Endothelial cell of umbilical vein (primary cell): ENCODE measurements around the gene DPP6. TPM values are rescaled to one million over a fixed set of nuclear protein-coding genes. Genes with fewer than 3 reads are reported as not detected.

Experiments
- BruUV-seq: library from RNA; stranded (reverse); fragments of 400-500 nt; replicated peaks from 2 replicates; lab custom pipeline; 2021; lab: Mats Ljungman, UMichigan
- CTCF ChIA-PET: fragments of 300-600, 350-600 bp; sonication (Branson Sonifier 250); formaldehyde crosslinking; loops from one replicate; lab custom pipeline; 2021; ENCODE audit warnings: antibody characterized with exemption, inconsistent platforms; lab: Charles Lee
- POLR2A ChIA-PET: fragments of 300-600, 350-600 bp; sonication (Branson Sonifier 250); formaldehyde crosslinking; loops from one replicate; lab custom pipeline; 2021; ENCODE audit warnings: antibody characterized with exemption, inconsistent platforms; lab: Charles Lee
- DNase-seq: peaks from one replicate; pipeline ENCODE4 v3.0.0-alpha.2; 2011; ENCODE audit warnings: low read depth, low spot score
- FAIRE-seq: peaks from 2 replicates; lab custom pipeline; 2011; peaks lifted over from hg19 to GRCh38; lab: Jason Lieb, UNC
- H2AFZ ChIP-seq: 2 replicates; pipeline ENCODE4 v1.6.0; 2012; ENCODE audit warnings: low read depth, low read length, control low read depth, inconsistent platforms
- H3K27ac ChIP-seq: 2 replicates; pipeline ENCODE4 v1.5.1; 2011; ENCODE audit warnings: low read depth, mild to moderate bottlenecking, control low read depth, low read length, moderate library complexity; ENCODE audit not compliant: insufficient read depth
- H3K27me3 ChIP-seq, 2 experiments: 2 replicates each; pipeline versions ENCODE4 v1.6.0 to v1.6.1; 2011; ENCODE audit warnings: low read length in 2 of 2, mixed read lengths in 1 of 2; ENCODE audit not compliant: control insufficient read depth in 2 of 2, insufficient read depth in 2 of 2
- H3K36me3 ChIP-seq, 2 experiments: 2 replicates in 1 of 2; 3 replicates in 1 of 2; pipeline ENCODE4 v1.5.1; 2011; ENCODE audit warnings: low read length in 2 of 2, mild to moderate bottlenecking in 1 of 2, moderate library complexity in 1 of 2; ENCODE audit not compliant: control insufficient read depth in 2 of 2, insufficient read depth in 2 of 2; ENCODE audit errors: extremely low read depth in 1 of 2
- H3K4me1 ChIP-seq: 3 replicates; pipeline ENCODE4 v1.5.1; 2011; ENCODE audit warnings: mild to moderate bottlenecking, low read length; ENCODE audit not compliant: control insufficient read depth, insufficient read depth; ENCODE audit errors: extremely low read depth
- H3K4me2 ChIP-seq: 2 replicates; pipeline ENCODE4 v1.6.1; 2011; ENCODE audit warnings: low read length, control low read depth, mixed read lengths; ENCODE audit not compliant: insufficient read depth
- H3K4me3 ChIP-seq, 3 experiments: fragments of 200-600 bp in 1 of 3; sonication (generic), shearing (Covaris generic) in 1 of 3; replicated peaks in 1 of 3; 2 replicates each; pipeline ENCODE4 v1.5.1; 2011 to 2016; ENCODE audit warnings: control low read depth in 3 of 3, low read length in 3 of 3, mild to moderate bottlenecking in 2 of 3, inconsistent platforms in 1 of 3, low read depth in 1 of 3, moderate library complexity in 1 of 3; ENCODE audit not compliant: insufficient read depth in 1 of 3
- H3K79me2 ChIP-seq: 2 replicates; pipeline ENCODE4 v1.6.0; 2012; ENCODE audit warnings: low read length, inconsistent platforms; ENCODE audit not compliant: control insufficient read depth, insufficient read depth
- H3K9ac ChIP-seq: replicated peaks from 2 replicates; pipeline ENCODE3; 2011; ENCODE audit warnings: low read length, control low read depth; ENCODE audit not compliant: insufficient read depth; ENCODE audit errors: extremely low read depth
- H3K9me1 ChIP-seq: replicated peaks from 3 replicates; pipeline ENCODE4 v1.6.0; 2011; ENCODE audit warnings: mild to moderate bottlenecking, low read length; ENCODE audit not compliant: control insufficient read depth, insufficient read depth; ENCODE audit errors: extremely low read depth
- H3K9me3 ChIP-seq: replicated peaks from 2 replicates; pipeline ENCODE4 v1.5.1; 2012; ENCODE audit warnings: low read length, inconsistent platforms; ENCODE audit not compliant: control insufficient read depth, insufficient read depth
- H4K20me1 ChIP-seq: replicated peaks from 2 replicates; pipeline ENCODE3; 2011; ENCODE audit warnings: mild to moderate bottlenecking, low read length; ENCODE audit not compliant: control insufficient read depth, insufficient read depth; ENCODE audit errors: extremely low read depth
- CTCF ChIP-seq, 2 donors: IDR thresholded peaks; 1 replicate in 1 of 2; 2 replicates in 1 of 2; pipeline ENCODE4 v1.5.1; 2011; ENCODE audit warnings: low read length in 2 of 2, mild to moderate bottlenecking in 2 of 2, moderate library complexity in 2 of 2, control low read depth in 1 of 2, inconsistent platforms in 1 of 2, low read depth in 1 of 2; ENCODE audit not compliant: insufficient read depth in 1 of 2; ENCODE audit errors: extremely low read depth in 1 of 2
- EZH2 ChIP-seq: IDR thresholded peaks from 2 replicates; pipeline ENCODE4 v1.6.1; 2012; ENCODE audit warnings: borderline replicate concordance, low read depth, mild to moderate bottlenecking, moderate library complexity, low read length, inconsistent platforms; ENCODE audit not compliant: severe bottlenecking
- FOS ChIP-seq: IDR thresholded peaks from 2 replicates; pipeline ENCODE4 v1.6.1; 2011; ENCODE audit warnings: mild to moderate bottlenecking, low read length, moderate library complexity, borderline replicate concordance; ENCODE audit not compliant: insufficient read depth
- GATA2 ChIP-seq: IDR thresholded peaks from 2 replicates; pipeline ENCODE4 v1.7.0; 2011; ENCODE audit warnings: low read depth, mild to moderate bottlenecking, moderate library complexity, mixed read lengths, low read length; ENCODE audit not compliant: insufficient read length, insufficient read depth
- JUN ChIP-seq: IDR thresholded peaks from 2 replicates; pipeline ENCODE4 v1.6.1; 2011; ENCODE audit warnings: borderline replicate concordance, low read depth; ENCODE audit not compliant: insufficient read length, insufficient read depth
- MAX ChIP-seq: IDR thresholded peaks from 2 replicates; pipeline ENCODE4 v1.6.1; 2011; ENCODE audit not compliant: insufficient read depth, insufficient read length
- MYC ChIP-seq: IDR thresholded peaks from one replicate; pipeline ENCODE4 v1.6.1; 2011; ENCODE audit warnings: mild to moderate bottlenecking, low read depth, low read length
- POLR2AphosphoS5 ChIP-seq: IDR thresholded peaks from 2 replicates; pipeline ENCODE4 v1.6.1; 2012; ENCODE audit warnings: low read depth, mild to moderate bottlenecking, control low read depth, low read length, moderate library complexity; ENCODE audit not compliant: insufficient read depth
- dilution Hi-C: fragments of 300-500 bp; cut with MboI; formaldehyde crosslinking; loops from one replicate; pipeline ENCODE4 v1.15.0; 2019; ENCODE audit warnings: low sequenced_read_pairs; ENCODE audit not compliant: extremely low pct_ligation_motif_present
- intact Hi-C: fragments of 100-400 bp; cut with micrococcal nuclease; formaldehyde crosslinking; loops from one replicate; pipeline ENCODE4 v1.10.0; 2022
- polyA plus RNA-seq, 4 experiments: library from polyadenylated mRNA; depleted of rRNA in 3 of 4; stranded (reverse) in 3 of 4; unstranded in 1 of 4; fragments of >200 nt; gene quantifications; 2 replicates each; pipeline versions ENCODE4 v1.2.1 to v1.2.3, GENCODE V29; 2011 to 2012; ENCODE audit warnings: missing spikeins in 1 of 4
- total RNA-seq: library from RNA; stranded (reverse); gene quantifications from 2 replicates; pipeline ENCODE4 v1.2.3, GENCODE V29; 2021

Gene DPP6
- total and polyA plus RNA-seq, 2 donors (not counting 3 experiments of a cell fraction or from before 2014, with no cell fraction given) = not detected

GRCh38 chr7:154859747-154860620 lies 807.8 kb downstream of the DPP6 start:
- ChIA-PET POLR2A (no interaction called here), CTCF (no interaction called here)
- intact Hi-C loops = no loop called here
- H3K27me3 ChIP-seq = no peaks in the 10 kb centered on the region
- no peaks in the 10 kb centered on the region for H3K79me2 ChIP-seq
- no peak for DNase-seq
- H3K4me2 ChIP-seq = no peak overlapping the region
- no TSS peak for BruUV-seq
- peaks cover 6% of the 10 kb centered on the region for H3K9me3 ChIP-seq
- H2AFZ ChIP-seq = no peak overlapping the region
- FAIRE-seq = no peak
- dilution Hi-C loops = no loop called here
- H3K36me3 ChIP-seq = no peaks in the 10 kb centered on the region
- no peak overlapping the region for H3K4me3 ChIP-seq
- no peaks in the 10 kb centered on the region for H3K9me1 ChIP-seq
- H3K9ac ChIP-seq = no peak overlapping the region
- H3K4me1 ChIP-seq = no peaks in the 10 kb centered on the region
- TF ChIP-seq POLR2AphosphoS5 = no peak
- TF ChIP-seq FOS = no peak
- TF ChIP-seq JUN = no peak
- TF ChIP-seq EZH2 = no peak
- no peak for TF ChIP-seq GATA2
- TF ChIP-seq CTCF (IDR thresholded peaks at IDR 0.05; ENCODE audit: extremely low read depth in 1 of 2, insufficient read depth in 1 of 2, low read depth in 1 of 2, low read length in 2 of 2) = no peak
- TF ChIP-seq MAX = no peak
- no peak for TF ChIP-seq MYC
- no peaks in the 10 kb centered on the region for H4K20me1 ChIP-seq
- no peak overlapping the region for H3K27ac ChIP-seq
